Measurements from ENCODE around the gene EPGN. TPM values are rescaled to one million over a fixed set of nuclear protein-coding genes. Genes with fewer than 3 reads are reported as not detected.

EPGN gene
- total and polyA plus RNA-seq, 9 donors = 0.18 to 6.5 (median 0.34) TPM; not detected in 3

GRCh38 chr4:74317616-74318246, 9.5 kb downstream of the EPGN start:
- Histone ChIP-seq H3K27ac (no peak overlapping the region), H3K4me3 (no peak overlapping the region), H3K4me1 (ENCODE audit: insufficient read depth) (no peaks in the 10 kb centered on the region), H3K27me3 (no peaks in the 10 kb centered on the region), H3K36me3 (no peaks in the 10 kb centered on the region), H3K9me3 (no peaks in the 10 kb centered on the region)
- DNase-seq = no peak
- intact Hi-C loops (cut with DNase I) = no loop called here
- no peak for TF ChIP-seq CTCF (IDR thresholded peaks at IDR 0.05)
- TF ChIP-seq EP300 (IDR thresholded peaks at IDR 0.05) = no peak
- TF ChIP-seq POLR2A (IDR thresholded peaks at IDR 0.05) = no peak
- 69 to 73% (median 71%) methylated on average over 3 of the region's 3 CpGs for WGBS, 3 donors

- Histone ChIP-seq H3K27me3 (no peaks in the 10 kb centered on the region), H3K36me3 (no peaks in the 10 kb centered on the region), H3K4me1 (ENCODE audit: insufficient read depth) (no peaks in the 10 kb centered on the region), H3K27ac (no peak overlapping the region), H3K4me3 (no peak overlapping the region), H3K9me3 (no peaks in the 10 kb centered on the region)
- no peak for DNase-seq
- TF ChIP-seq POLR2A (IDR thresholded peaks at IDR 0.05) (no peak), CTCF (IDR thresholded peaks at IDR 0.05) (no peak), EP300 (IDR thresholded peaks at IDR 0.05) (no peak)
- intact Hi-C loops (cut with DNase I) = no loop called here
- 79 to 85% (median 80%) methylated on average over 2 of the region's 2 CpGs for WGBS, 3 donors
These were observed 10.0 kb downstream of the EPGN start for GRCh38 chr4:74318276-74318675.

DNA sequence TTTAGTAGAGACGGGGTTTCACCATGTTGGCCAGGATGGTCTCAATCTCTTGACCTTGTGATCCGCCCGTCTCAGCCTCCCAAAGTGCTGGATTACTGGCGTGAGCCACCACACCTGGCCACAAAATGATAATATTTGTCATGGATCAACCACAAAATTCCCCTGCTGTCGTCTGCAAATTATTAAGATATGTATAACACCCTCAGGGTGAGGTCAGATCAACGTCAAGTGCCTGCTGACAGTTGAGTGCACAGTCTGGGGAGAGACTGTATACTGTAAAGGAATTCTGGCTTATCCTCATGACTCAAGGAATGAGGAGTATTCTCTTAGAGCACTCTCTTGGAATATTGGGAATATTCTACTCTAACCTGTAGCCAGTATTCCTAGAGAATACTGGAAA, 11.2 kb downstream of the EPGN start:
- DNase-seq = no peak
- no peak overlapping the region for H3K4me3 ChIP-seq
- H3K27me3 ChIP-seq = no peaks in the 10 kb centered on the region
- 75 to 83% (median 76%) methylated on average over 6 of the region's 6 CpGs for WGBS, 3 donors
- no peaks in the 10 kb centered on the region for H3K9me3 ChIP-seq
- intact Hi-C loops (cut with DNase I) = no loop called here
- H3K36me3 ChIP-seq = no peaks in the 10 kb centered on the region
- no peak overlapping the region for H3K27ac ChIP-seq
- no peak for TF ChIP-seq POLR2A (IDR thresholded peaks at IDR 0.05)
- TF ChIP-seq EP300 (IDR thresholded peaks at IDR 0.05) = no peak
- no peak for TF ChIP-seq CTCF (IDR thresholded peaks at IDR 0.05)
- no peaks in the 10 kb centered on the region for H3K4me1 ChIP-seq (ENCODE audit: insufficient read depth)

DNA sequence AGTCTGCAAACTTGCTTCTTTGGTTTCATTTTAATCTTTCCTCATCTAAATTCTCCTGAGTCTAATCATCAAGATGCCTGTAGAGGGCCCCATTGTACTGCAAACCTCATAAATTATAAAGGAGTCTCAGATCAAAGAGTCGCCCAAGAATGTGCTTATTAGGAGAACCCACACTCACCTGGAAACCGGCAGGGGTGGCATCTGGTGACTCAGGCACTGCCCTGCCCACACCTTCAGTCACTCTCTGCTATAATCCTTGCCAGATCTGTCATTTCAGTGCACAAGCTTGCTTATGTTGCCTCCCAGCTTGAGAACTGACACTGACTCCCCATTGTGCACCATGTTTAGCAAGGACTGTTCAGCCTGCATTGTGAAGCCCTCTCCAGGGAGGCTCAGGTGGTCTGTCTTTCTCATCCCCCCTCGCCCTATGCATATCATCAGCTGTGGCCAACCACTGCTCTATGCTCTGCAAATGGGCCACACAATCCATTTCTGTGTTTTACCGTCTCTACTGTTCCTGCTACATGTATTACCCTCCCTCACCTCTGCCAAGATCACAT, 12.4 kb downstream of the EPGN start:
- DNase-seq = no peak
- H3K27ac ChIP-seq = no peak overlapping the region
- no peak overlapping the region for H3K4me3 ChIP-seq
- no peaks in the 10 kb centered on the region for H3K27me3 ChIP-seq
- no peaks in the 10 kb centered on the region for H3K9me3 ChIP-seq
- H3K4me1 ChIP-seq (ENCODE audit: insufficient read depth) = no peaks in the 10 kb centered on the region
- TF ChIP-seq POLR2A (IDR thresholded peaks at IDR 0.05) (no peak), CTCF (IDR thresholded peaks at IDR 0.05) (no peak), EP300 (IDR thresholded peaks at IDR 0.05) (no peak)
- no peaks in the 10 kb centered on the region for H3K36me3 ChIP-seq
- WGBS, 3 donors = 45 to 47% (median 47%) methylated on average over 4 of the region's 4 CpGs
- intact Hi-C loops (cut with DNase I) = no loop called here
